Measurements from ENCODE around the gene EEIG2. TPM values are rescaled to one million over a fixed set of nuclear protein-coding genes. Genes with fewer than 3 reads are reported as not detected.

Gene EEIG2
- total RNA-seq, 4 donors from 2014 or later: 0.41 to 3.6 (median 1.5) TPM

DNA sequence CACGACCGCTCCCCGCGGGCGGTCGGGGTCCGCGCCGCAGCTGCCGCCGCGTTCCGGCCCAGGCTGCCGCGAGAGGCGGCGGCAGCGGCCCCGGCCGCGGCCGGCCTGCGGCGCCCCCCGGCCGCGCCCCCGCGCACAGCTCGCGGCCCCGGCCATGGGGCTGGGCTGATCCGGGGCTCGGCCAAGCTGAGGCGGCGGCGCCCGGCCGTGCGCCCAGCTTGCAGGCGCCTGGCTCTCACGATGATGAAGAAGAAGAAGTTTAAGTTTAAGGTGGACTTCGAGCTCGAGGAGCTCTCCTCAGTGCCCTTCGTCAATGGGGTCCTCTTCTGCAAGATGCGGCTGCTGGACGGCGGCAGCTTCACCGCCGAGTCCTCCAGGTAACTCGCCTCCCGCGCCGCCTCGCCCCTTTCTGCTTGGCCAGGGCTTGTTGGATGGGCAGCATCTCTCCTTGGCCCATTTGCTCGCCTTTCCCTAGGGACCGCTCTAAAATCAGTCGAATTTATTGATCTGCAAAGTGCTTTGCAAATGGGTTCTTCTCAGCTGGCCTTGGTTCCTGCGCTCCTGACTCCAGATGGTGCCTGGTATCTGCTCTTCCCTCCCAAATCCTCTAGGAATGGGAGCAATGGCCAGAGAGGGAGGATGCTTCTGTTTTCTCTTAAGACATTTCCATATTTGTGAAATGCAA lies 431 bp downstream of the EEIG2 start:
- Histone ChIP-seq H3K9me3 (no peaks in the 10 kb centered on the region), H3K27me3 (no peaks in the 10 kb centered on the region), H3K36me3 (no peaks in the 10 kb centered on the region), H3K27ac (peak overlapping the region; percentile 36 to 60 (median 52)), H3K4me3 (peak overlapping the region; percentile 58 to 73 (median 62)), H3K4me1 (peaks cover 13 to 14% of the 10 kb centered on the region in 2 donors)
- TF ChIP-seq, protein P1, sequence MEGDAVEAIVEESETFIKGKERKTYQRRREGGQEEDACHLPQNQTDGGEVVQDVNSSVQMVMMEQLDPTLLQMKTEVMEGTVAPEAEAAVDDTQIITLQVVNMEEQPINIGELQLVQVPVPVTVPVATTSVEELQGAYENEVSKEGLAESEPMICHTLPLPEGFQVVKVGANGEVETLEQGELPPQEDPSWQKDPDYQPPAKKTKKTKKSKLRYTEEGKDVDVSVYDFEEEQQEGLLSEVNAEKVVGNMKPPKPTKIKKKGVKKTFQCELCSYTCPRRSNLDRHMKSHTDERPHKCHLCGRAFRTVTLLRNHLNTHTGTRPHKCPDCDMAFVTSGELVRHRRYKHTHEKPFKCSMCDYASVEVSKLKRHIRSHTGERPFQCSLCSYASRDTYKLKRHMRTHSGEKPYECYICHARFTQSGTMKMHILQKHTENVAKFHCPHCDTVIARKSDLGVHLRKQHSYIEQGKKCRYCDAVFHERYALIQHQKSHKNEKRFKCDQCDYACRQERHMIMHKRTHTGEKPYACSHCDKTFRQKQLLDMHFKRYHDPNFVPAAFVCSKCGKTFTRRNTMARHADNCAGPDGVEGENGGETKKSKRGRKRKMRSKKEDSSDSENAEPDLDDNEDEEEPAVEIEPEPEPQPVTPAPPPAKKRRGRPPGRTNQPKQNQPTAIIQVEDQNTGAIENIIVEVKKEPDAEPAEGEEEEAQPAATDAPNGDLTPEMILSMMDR (IDR thresholded peaks at IDR 0.05 in 4 of 5, conservative IDR thresholded peaks at IDR 0.05 in 1 of 5): no peak
- TF ChIP-seq POLR2A (IDR thresholded peaks at IDR 0.05): no peak
- DNase-seq (no peak), ATAC-seq (peak; percentile 47 to 52)
- in situ Hi-C loops (cut with MboI; ENCODE audit: low sequenced_read_pairs in 4 of 4) (no loop called here), intact Hi-C loops (cut with DNase I; ENCODE audit: low total_unique reads) (loop anchor here (5.0 to 10.0 kb wide), 2 partner anchors 46 to 187 kb away; partner anchors contain the start of gene STXBP3)

DNA sequence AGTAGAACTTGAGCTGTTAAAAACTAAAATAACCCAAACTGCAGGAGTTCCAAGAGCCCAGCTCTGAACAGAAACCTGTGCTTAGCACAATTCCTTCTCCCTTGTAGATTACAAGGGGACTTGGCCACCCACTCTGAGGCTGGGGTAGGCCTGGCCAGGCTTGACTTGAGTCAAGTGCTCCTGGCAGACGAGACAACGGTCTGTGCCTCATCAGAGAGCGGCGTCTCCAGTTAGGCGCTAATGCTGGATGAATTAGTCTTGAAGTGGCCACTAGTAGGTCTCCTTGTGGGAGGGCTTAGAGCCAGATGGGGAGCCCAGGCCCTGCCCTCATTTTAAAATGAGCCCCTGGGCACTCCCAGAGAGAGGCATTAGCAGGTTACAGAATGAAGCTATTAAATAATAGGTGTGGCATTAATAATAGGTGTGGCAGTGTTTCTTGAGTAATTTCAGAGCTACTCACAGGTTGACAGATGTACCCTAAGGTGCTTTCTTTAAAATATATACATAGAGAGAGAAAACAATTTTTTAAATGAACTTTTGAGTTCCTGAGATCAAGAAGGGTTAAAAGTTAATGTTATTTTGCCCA lies 1.1 kb downstream of the EEIG2 start:
- in situ Hi-C loops (cut with MboI; ENCODE audit: low sequenced_read_pairs in 4 of 4): no loop called here

DNA sequence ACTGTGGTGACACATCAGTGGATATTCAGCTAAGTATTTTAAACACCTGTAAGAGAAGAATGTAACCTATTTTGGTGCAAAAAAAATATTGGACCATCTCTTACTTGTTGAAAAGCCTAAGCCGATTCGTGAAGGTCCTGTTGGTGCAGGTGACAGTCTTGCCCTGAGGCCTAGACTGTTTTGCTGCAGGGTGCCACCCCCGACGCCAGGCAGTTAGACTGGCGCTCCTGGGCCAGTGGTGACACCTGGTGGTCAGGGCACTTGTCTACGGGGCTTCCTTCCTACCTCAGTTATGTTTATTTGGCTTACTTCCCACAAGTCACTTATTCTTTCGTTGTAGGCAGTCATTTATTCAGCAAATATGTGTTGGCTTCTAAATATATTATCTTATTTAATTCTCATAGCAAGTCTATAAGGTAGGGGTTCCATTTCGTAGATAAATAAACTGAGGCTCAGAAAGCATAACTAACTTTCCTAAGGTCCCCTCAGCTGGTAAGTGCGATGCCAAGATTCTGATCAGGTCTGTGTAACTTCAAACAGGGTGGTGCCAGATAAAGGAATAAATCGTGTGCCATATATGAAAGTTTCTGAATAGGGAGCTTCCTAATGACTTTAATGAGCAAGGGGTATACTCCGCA lies 1.9 kb downstream of the EEIG2 start:
- Histone ChIP-seq H3K4me3 (no peak overlapping the region), H3K36me3 (no peaks in the 10 kb centered on the region), H3K4me1 (peaks cover 13 to 14% of the 10 kb centered on the region in 2 donors), H3K27ac (no peak overlapping the region), H3K9me3 (no peaks in the 10 kb centered on the region), H3K27me3 (no peaks in the 10 kb centered on the region)
- in situ Hi-C loops (cut with MboI; ENCODE audit: low sequenced_read_pairs in 4 of 4) (no loop called here), intact Hi-C loops (cut with DNase I; ENCODE audit: low total_unique reads) (loop anchor here (5.0 to 10.0 kb wide), 2 partner anchors 47 to 185 kb away; partner anchors contain the start of gene STXBP3)
- no peak for TF ChIP-seq POLR2A (IDR thresholded peaks at IDR 0.05)
- TF ChIP-seq, protein P1 (IDR thresholded peaks at IDR 0.05 in 4 of 5, conservative IDR thresholded peaks at IDR 0.05 in 1 of 5): no peak
- no peak for ATAC-seq
- DNase-seq: no peak

More for the DNA sequence above, 1.1 kb downstream of the EEIG2 start:
- H3K4me3 ChIP-seq: peak overlapping the region; percentile 58 to 73 (median 62)
- peak overlapping the region; percentile 36 to 60 (median 52) for H3K27ac ChIP-seq
- peaks cover 13 to 14% of the 10 kb centered on the region in 2 donors for H3K4me1 ChIP-seq
- H3K9me3 ChIP-seq: no peaks in the 10 kb centered on the region
- ATAC-seq: no peak
- TF ChIP-seq POLR2A (IDR thresholded peaks at IDR 0.05): peak; percentile 10 to 30
- TF ChIP-seq, protein P1 (IDR thresholded peaks at IDR 0.05 in 4 of 5, conservative IDR thresholded peaks at IDR 0.05 in 1 of 5): no peak
- no peaks in the 10 kb centered on the region for H3K27me3 ChIP-seq
- H3K36me3 ChIP-seq: no peaks in the 10 kb centered on the region
- no peak for DNase-seq
- intact Hi-C loops (cut with DNase I; ENCODE audit: low total_unique reads): loop anchor here (5.0 to 10.0 kb wide), 2 partner anchors 46 to 186 kb away; partner anchors contain the start of gene STXBP3

DNA sequence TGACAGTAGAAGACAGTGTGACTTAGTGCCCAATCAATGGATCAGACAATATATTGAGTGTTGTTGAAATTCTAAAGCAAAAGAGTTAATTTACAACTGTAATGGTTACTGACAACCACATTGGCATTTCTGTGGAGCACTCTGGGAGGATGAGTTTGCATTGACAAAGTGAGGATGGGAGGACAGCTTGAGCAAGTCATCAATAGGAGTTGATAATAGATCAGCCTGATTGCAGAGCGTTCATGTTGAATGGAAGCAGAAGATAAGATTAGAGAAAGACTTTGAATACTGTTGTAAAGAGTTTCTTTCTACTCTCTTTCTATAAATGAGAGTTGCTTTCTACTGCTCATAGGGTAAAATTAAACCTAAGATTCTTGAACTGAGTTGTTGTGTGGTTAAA lies 3.9 kb downstream of the EEIG2 start:
- Histone ChIP-seq H3K9me3 (no peaks in the 10 kb centered on the region), H3K27me3 (no peaks in the 10 kb centered on the region), H3K36me3 (no peaks in the 10 kb centered on the region), H3K27ac (no peak overlapping the region), H3K4me1 (peaks cover 13 to 14% of the 10 kb centered on the region in 2 donors), H3K4me3 (no peak overlapping the region)
- TF ChIP-seq POLR2A (IDR thresholded peaks at IDR 0.05): no peak
- TF ChIP-seq, protein P1 (IDR thresholded peaks at IDR 0.05 in 4 of 5, conservative IDR thresholded peaks at IDR 0.05 in 1 of 5): no peak
- intact Hi-C loops (cut with DNase I; ENCODE audit: low total_unique reads) (loop anchor here (5.0 to 10.0 kb wide), 2 partner anchors 49 to 183 kb away; partner anchors contain the start of gene STXBP3), in situ Hi-C loops (cut with MboI; ENCODE audit: low sequenced_read_pairs in 4 of 4) (no loop called here)
- no peak for ATAC-seq
- DNase-seq: no peak
